ENCODE results near the gene SH3PXD2B.

SH3PXD2B gene

GRCh38 chr5:172319708-172320441, 134.4 kb downstream of the SH3PXD2B start:
- Histone ChIP-seq H3K4me3 (no peak overlapping the region), H3K4me1 (peaks cover 54% of the 10 kb centered on the region), H3K27me3 (no peaks in the 10 kb centered on the region), H3K4me2 (peak overlapping the region; percentile 85), H3K27ac (no peak overlapping the region), H4K20me1 (no peaks in the 10 kb centered on the region), H3K9ac (no peak overlapping the region), H3K9me3 (no peaks in the 10 kb centered on the region), H3K36me3 (no peaks in the 10 kb centered on the region)
- no peak for TF ChIP-seq Cebpa-rat (IDR thresholded peaks at IDR 0.05)

DNA sequence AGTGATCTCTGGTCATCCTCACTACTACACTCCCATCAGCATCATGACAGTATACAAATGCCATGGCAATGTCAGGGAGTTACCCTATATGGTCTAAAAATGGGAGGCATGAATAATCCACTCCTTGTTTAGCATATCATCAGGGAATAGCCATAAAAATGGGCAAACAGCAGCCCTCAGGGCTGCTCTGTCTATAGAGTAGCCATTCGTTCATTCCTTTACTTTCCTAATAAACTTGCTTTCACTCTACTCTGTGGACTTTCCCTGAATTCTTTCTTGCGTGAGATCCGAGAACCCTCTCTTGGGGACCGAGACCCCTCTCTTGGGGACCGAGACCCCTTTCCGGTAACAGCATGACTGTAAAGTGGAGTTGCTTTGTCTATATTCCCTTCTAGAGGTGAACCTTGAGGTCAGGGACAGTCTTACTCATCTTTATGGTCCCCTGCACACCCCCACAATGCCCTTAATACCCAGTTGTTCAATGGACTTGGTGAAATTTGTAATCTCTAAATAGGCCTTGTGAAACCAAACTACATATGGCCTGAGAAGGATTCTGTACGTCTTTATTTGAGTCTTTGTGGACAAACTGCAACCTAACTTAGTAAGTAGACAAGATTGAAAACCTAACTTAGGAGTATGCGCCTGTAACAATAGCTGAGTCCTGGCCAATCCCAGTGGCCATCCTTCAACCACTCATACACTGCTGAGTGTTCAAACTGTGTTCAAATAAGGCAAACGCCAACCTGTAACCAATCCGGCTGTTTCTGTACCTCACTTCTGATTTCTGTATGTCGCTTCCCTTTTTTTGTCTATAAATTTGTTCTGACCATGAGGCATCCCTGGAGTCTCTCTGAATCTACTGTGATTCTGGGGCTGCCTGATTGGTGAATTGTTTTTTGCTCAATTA, 138.5 kb downstream of the SH3PXD2B start:
- Histone ChIP-seq H3K27ac (no peak overlapping the region), H3K4me2 (no peak overlapping the region), H3K4me3 (no peak overlapping the region), H3K9me3 (no peaks in the 10 kb centered on the region), H3K9ac (no peak overlapping the region), H3K36me3 (no peaks in the 10 kb centered on the region), H3K27me3 (no peaks in the 10 kb centered on the region), H3K4me1 (peaks cover 37% of the 10 kb centered on the region), H4K20me1 (no peaks in the 10 kb centered on the region)
- no peak for TF ChIP-seq Cebpa-rat (IDR thresholded peaks at IDR 0.05)

- Histone ChIP-seq H3K4me3 (no peak overlapping the region), H3K27me3 (no peaks in the 10 kb centered on the region), H3K36me3 (no peaks in the 10 kb centered on the region), H4K20me1 (no peaks in the 10 kb centered on the region), H3K9ac (no peak overlapping the region), H3K27ac (no peak overlapping the region), H3K9me3 (no peaks in the 10 kb centered on the region), H3K4me1 (peaks cover 18% of the 10 kb centered on the region), H3K4me2 (peak overlapping the region; percentile 9; the same call in 1 of the 2 replicates)
- TF ChIP-seq Cebpa-rat (IDR thresholded peaks at IDR 0.05): no peak
These were observed 140.4 kb downstream of the SH3PXD2B start for GRCh38 chr5:172313915-172314314.

DNA sequence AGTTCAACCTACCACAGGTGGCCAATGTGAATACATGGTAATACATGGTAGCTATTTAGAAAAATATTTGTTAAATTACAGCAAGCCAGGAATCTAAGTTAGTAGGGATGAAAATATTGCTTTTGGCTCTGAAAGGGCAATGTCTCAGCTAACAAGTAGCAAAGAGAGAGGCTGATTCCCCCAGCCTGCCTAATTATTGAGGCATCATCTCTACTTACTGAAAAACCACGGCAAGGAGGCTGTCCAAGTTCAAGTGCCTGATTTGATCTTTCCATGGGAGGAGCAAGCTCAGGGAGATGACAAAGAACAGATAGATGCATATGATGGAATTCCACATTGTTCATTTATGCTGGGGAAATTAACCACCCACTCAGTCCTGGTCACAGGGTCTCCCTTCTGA, 142.0 kb downstream of the SH3PXD2B start:
- no peaks in the 10 kb centered on the region for H4K20me1 ChIP-seq
- no peak overlapping the region for H3K4me3 ChIP-seq
- no peak overlapping the region for H3K4me2 ChIP-seq
- peaks cover 16% of the 10 kb centered on the region for H3K4me1 ChIP-seq
- H3K9me3 ChIP-seq: no peaks in the 10 kb centered on the region
- TF ChIP-seq Cebpa-rat (IDR thresholded peaks at IDR 0.05): no peak
- H3K27ac ChIP-seq: no peak overlapping the region
- no peak overlapping the region for H3K9ac ChIP-seq
- no peaks in the 10 kb centered on the region for H3K36me3 ChIP-seq
- no peaks in the 10 kb centered on the region for H3K27me3 ChIP-seq

DNA sequence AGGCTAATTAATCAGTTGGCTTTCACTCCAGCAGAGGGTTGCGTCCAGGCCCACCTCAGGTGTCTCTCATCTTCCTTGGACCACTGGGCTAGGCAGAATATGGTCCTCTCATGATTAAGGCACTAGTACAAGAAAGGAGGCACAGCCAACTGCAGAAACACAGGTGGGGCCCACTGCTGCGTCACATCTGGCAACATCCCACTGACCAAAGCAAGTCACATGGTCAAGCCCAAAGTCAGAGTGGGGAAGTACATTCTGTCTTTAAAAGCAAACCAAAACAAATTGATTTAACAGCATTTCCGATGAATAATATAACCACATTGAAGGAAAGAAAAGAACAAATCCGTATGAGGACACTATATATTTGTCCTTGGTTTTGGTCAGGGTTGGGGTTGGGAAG, 142.7 kb downstream of the SH3PXD2B start:
- Histone ChIP-seq H3K9ac (no peak overlapping the region), H3K9me3 (no peaks in the 10 kb centered on the region), H3K36me3 (no peaks in the 10 kb centered on the region), H3K4me3 (no peak overlapping the region), H3K4me2 (no peak overlapping the region), H3K27ac (no peak overlapping the region), H3K4me1 (peaks cover 16% of the 10 kb centered on the region), H3K27me3 (no peaks in the 10 kb centered on the region), H4K20me1 (no peaks in the 10 kb centered on the region)
- TF ChIP-seq Cebpa-rat (IDR thresholded peaks at IDR 0.05): no peak

- Histone ChIP-seq H3K27me3 (no peaks in the 10 kb centered on the region), H3K9me3 (peaks cover 3% of the 10 kb centered on the region; the same call in 1 of the 2 replicates), H3K4me1 (peaks cover 16% of the 10 kb centered on the region), H3K36me3 (no peaks in the 10 kb centered on the region), H3K4me3 (no peak overlapping the region), H4K20me1 (no peaks in the 10 kb centered on the region), H3K27ac (no peak overlapping the region), H3K9ac (no peak overlapping the region), H3K4me2 (no peak overlapping the region)
- no peak for TF ChIP-seq Cebpa-rat (IDR thresholded peaks at IDR 0.05)
These were observed 143.3 kb downstream of the SH3PXD2B start for GRCh38 chr5:172311026-172311425.

- no peaks in the 10 kb centered on the region for H3K36me3 ChIP-seq
- H3K27me3 ChIP-seq: no peaks in the 10 kb centered on the region
- H4K20me1 ChIP-seq: no peaks in the 10 kb centered on the region
- H3K4me3 ChIP-seq: no peak overlapping the region
- H3K4me2 ChIP-seq: no peak overlapping the region
- H3K9me3 ChIP-seq: peaks cover 10% of the 10 kb centered on the region
- H3K4me1 ChIP-seq: no peaks in the 10 kb centered on the region
- TF ChIP-seq Cebpa-rat (IDR thresholded peaks at IDR 0.05): no peak
- H3K27ac ChIP-seq: no peak overlapping the region
- H3K9ac ChIP-seq: no peak overlapping the region
These were observed 148.9 kb downstream of the SH3PXD2B start for GRCh38 chr5:172305380-172305779.

GRCh38 chr5:172303572-172304335, 150.6 kb downstream of the SH3PXD2B start:
- H4K20me1 ChIP-seq: no peaks in the 10 kb centered on the region
- no peaks in the 10 kb centered on the region for H3K4me1 ChIP-seq
- H3K4me3 ChIP-seq: no peak overlapping the region
- no peak overlapping the region for H3K27ac ChIP-seq
- H3K27me3 ChIP-seq: no peaks in the 10 kb centered on the region
- H3K4me2 ChIP-seq: no peak overlapping the region
- TF ChIP-seq Cebpa-rat (IDR thresholded peaks at IDR 0.05): no peak
- H3K9me3 ChIP-seq: peaks cover 10% of the 10 kb centered on the region
- no peak overlapping the region for H3K9ac ChIP-seq
- no peaks in the 10 kb centered on the region for H3K36me3 ChIP-seq

DNA sequence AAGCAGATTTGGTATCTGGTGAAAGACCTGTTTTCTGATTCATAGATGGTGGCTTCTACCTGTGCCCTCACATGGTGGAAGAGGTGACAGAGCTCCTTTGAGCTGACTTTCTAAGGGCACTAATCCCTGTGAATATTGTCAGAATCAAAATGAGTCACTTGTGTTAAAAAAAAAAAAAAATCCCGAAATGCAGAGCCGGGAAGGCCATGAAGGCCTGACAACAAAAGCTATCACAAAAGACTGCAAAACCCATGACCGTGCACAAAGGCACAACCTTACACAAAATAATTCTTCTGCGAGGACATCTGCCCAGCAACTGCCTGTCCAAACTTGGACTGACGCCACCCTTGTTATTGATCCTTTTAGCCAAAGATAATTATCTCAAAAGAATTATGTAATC, 151.2 kb downstream of the SH3PXD2B start:
- Histone ChIP-seq H4K20me1 (no peaks in the 10 kb centered on the region), H3K9ac (no peak overlapping the region), H3K27ac (no peak overlapping the region), H3K4me2 (no peak overlapping the region), H3K4me3 (no peak overlapping the region), H3K4me1 (no peaks in the 10 kb centered on the region), H3K27me3 (no peaks in the 10 kb centered on the region), H3K9me3 (peaks cover 10% of the 10 kb centered on the region), H3K36me3 (no peaks in the 10 kb centered on the region)
- no peak for TF ChIP-seq Cebpa-rat (IDR thresholded peaks at IDR 0.05)
